Body of pancreas (tissue), 4 donors: Measurements from ENCODE around the gene FOXO1.

Source experiments
- CTCF ChIP-seq, 7 experiments: fragments of 450-650 bp in 4 of 7; fragments of 200-600 bp in 3 of 7; sonication (generic) in 3 of 7; IDR thresholded peaks; one replicate each; pipeline ENCODE4 v1.5.1; 2016 to 2019; ENCODE audit warnings: antibody characterized with exemption in 7 of 7
- POLR2A ChIP-seq, 3 donors: fragments of 450-650 bp; IDR thresholded peaks; one replicate each; pipeline ENCODE4 v1.6.1; 2016; ENCODE audit warnings: antibody characterized with exemption in 3 of 3, mild to moderate bottlenecking in 2 of 3

DNA sequence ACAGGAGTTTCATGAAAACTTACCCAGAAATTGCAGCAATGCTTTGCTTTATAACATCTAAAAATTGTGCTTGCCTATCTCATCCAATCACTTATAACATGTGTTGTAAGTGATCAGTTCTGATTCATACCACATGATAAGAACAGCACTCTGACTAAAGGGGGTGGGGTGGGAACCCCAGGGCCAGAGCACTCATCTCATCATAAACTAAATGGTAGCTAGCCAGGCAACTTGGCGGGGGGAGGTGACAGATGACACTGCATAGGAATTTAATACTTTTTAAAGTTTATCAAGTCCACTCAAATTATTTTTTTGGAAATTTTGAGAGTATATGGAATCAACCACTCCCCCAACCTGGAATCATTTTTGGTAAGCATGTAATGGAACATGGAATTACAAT, 42.1 kb downstream of the FOXO1 start:
- TF ChIP-seq CTCF (IDR thresholded peaks at IDR 0.05), result no peak
- no peak for TF ChIP-seq POLR2A (IDR thresholded peaks at IDR 0.05)
